GOT3 (cell line): ENCODE measurements around the gene MRPS12.
"Not testable (repeated sequence)": the region's sequence is repeated elsewhere in the genome, so short reads cannot be mapped to it uniquely, and the experiment has no call there.

Source experiments
- DNase-seq: peaks from one replicate; lab custom pipeline; 2025; ENCODE audit warnings: mixed read lengths; lab: John Stamatoyannopoulos, UW

Gene MRPS12

DNA sequence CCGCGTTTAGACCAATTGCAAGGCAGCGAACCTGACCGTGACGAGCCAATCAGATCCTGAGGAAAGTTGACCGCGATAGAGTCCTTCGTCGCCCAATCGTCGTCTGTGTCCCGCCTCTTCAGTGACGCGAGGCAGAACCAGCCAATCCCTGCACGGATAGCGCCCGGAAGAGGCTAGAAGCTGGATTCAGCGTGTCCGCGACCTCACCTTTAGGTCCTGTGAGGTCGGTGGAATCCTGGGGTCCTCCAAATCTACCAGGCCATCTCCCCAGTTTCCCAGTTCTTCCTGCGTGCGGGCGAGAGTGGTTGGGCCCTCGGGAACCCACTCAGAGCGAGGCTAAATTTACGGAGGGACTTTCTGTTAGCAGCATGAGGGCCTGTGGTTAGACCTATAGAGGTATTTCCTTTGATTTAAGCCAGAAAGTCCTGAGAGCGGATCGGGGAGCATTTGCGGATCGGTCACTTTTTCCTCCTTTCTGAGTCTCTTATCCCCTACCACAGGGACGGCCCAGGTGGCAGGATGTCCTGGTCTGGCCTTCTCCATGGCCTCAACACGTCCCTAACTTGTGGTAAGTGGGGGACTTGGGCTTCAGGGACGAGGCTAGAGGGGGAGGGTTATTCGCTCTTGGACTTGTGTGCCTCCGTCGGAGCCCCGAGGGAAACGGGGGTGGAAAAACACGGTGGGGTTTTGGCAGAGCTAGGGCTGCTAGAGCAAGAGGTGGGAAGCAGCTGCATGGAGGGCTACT is at the start of gene MRPS12:
Gene MRPS12 (plus strand): TSS at position 169 of the 745 bp plus-strand sequence. CDS start 351 bp downstream, at position 520.
- DNase-seq: peak; percentile 96

DNA sequence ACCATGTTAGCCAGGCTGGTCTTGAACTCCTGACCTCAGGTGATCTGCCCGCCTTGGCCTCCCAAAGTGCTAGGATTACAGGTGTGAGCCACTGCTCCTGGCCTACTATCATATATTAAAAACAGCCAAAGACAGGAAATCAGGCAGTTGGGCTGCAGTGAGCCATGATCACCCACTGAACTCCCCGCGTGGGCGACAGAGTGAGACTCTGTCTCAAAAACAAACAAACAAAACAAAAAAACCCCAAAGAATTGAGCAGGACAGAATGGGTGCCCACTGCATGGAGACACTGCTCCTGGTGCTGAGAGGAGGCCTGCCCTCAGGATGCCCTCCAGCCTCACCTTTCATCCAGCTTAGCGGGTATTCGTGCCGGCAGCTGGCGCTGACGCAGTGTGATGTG is 47.5 kb upstream of the MRPS12 start:
- DNase-seq: no peak

DNA sequence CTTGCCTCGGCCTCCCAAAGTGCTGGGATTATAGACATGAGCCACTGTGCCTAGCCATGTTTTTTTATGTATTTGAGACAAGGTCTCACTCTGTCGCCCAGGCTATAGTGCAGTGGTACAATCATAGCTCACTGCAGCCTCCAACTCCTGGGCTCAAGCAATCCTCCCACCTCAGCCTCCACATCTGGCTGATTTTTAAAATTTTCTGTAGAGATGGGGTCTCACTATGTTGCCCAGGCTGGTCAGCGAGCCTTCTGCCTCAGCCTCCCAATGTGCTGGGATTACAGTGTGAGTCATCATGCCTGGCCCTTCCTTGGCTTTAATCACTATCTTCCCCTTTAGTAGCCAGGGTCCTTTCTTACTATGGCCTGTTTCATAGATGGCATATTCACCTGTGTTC is 46.1 kb upstream of the MRPS12 start:
- not testable (repeated sequence) for DNase-seq

DNA sequence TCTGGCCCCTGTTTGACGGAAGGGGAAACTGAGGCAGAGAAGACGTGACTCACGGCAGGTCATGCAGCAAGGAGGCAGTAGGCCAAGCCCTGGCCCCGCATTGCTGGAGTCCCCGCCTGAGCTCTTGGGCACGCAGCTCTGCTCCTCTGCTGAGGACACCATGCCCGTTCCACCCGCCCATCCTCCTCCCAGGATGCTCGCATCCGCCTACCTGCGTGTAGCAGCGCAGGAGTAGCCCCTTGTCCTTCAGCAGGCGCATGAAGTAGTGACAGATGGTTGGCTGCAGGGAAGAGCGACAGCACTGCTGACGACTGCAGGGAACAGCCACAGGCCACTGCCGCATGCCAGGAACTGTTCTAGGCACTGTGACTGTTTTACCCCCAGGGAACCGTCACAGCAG is 41.9 kb upstream of the MRPS12 start:
- DNase-seq: no peak

DNA sequence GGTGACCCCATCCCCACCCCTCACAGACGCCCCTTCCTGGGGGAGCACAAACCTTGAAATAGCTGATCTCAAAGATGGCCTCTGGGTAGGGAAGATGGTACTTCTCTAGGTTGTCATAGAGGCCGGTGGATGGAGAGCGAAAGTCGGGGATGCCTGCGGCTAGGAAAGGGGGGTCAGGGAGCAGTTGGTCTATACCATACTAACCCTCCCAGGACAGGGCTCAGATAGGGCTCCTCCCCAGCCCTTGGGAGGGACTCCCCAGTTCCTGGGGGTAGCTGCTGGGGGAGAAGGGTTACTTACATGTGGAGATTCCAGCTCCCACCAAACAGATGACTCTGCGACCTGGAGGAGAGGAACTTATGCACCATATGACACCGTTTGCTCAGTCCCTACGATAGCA is 40.9 kb upstream of the MRPS12 start:
- DNase-seq: no peak

DNA sequence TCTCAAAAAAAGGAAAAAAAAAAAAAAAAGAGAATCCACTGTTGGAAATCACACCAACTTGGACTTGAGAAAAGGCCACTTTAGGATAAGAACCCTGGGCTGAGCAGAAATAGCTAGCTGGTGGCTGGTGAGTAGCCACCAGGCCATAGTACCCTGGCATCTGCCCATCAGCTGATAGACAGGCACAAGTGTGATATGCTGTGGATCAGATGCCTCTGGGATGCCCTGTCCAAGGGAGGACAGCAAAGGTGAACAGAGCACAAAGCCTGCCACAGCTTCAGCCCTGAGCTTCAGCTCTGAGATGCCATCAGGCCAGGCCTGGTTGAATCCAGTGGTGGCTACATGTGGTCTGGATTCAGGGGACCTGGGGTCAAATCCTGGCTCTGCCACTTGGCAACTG is 40.1 kb upstream of the MRPS12 start:
- no peak for DNase-seq

DNA sequence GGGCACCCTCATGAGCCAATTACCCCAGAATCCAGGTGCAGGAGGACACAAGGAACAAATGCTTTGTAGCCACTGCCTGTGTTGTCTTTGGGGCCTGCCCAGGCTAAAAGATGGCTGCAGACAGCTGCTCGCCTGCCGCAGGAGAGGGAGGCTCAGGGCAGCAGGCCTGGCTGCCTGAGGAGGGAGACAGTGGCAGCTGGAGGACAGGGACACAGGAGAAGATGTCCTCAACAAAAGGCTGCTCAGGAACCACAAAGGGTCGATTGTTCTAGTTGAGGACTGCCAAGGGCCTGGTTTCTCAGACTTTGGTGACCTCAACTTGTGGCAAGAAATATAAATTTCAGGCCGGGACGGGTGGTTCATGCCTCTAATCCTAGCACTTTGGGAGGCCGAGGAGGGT is 39.0 kb upstream of the MRPS12 start:
- no peak for DNase-seq

DNA sequence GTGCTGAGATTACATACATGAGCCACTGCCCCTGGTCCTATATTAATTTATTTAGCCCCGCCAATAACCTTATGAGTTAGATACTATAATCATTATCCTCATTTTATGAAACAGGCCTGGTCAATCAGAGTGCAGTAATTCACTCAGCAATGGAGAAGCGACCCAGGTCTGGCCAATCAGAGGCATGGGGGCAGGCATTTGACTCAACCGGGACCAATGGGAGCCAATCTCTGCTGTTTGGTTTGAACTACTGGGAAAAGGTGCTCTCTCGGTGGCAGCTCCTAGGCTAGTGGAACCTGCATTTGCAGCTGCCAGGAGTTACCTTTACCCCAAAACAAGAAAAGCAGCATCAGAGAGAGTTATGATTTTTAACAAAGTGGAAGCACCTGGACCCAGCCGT is 37.9 kb upstream of the MRPS12 start:
- no peak for DNase-seq

DNA sequence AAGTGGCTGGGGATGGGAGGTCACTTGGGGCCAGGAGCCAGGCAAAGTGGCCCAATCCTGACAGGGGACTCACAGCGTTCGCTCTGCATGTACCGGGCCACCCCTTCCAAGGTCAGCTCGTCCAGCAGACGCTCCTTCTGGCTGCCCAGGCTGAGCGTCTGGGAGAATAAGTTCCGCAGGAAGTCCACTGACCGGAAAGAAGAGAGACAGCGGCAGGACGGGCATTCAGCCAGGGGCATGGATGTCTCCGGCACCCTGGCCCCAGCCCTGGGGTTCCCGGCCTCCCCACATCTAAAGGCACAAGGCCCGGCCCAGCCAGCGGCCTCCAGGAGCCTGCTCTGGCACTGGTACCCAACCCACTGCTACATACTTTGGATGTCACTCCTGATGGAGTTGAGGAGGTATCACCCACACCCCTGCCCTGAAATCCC is 37.4 kb upstream of the MRPS12 start:
- no peak for DNase-seq

DNA sequence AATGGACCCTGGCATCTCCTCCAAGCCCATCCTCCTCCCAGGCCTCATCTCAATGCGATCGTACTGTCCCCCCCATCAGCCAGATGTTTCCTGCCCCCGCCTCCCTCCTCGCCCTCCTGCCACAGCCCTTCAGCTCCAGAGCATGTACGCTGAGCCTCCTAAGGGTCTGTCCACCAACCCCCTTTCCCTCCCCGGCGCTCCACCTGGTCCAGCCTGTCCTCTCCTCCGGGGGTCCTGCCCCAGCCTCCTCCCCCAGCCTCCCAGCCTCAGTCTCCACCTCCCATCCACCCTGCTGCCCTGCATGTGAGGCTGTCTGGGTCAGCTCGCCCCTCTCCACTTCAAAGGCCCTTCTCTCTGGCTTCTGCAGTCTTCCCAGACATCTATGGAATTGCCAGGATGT is 35.8 kb upstream of the MRPS12 start:
- DNase-seq: no peak

DNA sequence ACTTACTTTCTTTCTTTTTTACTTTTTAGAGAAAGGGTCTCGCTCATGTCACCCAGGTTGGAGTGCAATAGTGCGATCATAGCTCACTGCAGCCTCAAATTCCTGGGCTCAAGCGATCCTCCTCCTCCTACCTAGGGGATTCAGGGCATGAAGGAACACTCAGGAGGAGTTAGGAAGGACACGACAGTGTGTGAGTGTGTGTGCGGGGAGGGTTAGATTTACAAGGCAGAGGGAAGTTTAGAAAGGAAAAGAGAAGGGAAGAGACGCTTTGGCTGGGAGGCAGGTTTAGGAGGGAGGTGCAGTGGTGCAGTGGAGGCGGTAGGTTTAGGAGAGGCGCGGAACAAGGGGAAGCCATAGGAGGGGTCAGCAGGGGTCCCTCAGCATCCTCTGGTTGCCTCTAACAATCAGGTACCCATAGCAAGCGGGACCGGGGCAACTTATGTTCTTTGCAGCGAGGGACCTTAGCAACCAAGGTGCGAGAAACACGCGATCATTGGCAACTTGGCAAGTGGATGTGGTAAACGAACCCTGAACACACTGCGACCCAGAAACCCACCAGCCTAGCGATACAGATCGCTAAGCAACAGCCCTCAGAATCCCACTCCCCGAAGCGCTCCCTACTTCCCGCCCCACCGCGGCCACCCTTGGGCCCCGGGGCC is 31.8 kb upstream of the MRPS12 start:
- DNase-seq: no peak

DNA sequence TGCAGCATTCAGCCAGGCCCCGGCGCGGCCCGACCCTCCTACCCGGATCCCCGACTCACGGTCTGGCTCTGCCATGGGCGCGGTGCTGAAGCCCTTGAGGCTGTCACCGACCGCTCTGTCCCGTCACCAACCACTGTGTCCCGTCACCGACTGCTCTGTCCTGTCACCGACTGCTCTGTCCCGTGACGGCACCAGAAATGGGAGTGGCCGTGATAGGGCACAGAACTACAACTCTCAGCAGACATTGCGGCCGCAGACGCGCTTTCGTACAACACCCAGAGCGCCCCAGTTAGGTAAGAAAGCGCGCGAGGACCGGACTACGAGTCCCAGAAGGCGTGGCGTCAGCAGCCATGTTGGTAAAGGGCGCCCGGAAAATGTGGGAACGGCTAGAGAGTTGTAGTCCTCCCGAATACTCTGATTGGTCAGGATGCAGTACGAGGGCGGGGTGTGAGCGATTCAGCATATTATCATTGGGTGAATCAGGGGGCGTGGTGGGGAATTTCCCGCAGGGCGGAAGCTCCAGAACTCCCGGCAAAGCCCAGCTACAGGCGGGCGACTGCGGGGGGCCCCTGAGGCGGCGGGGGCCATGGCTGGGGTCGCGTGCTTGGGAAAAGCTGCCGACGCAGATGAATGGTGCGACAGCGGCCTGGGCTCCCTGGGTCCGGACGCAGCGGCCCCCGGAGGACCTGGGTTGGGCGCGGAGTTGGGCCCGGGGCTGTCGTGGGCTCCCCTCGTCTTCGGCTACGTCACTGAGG is 31.1 kb upstream of the MRPS12 start, which contains the start of the genes NFKBIB and SIRT2:
Gene NFKBIB (plus strand): TSS at position 523 of the 755 bp plus-strand sequence. CDS start 64 bp downstream, at position 587.
Gene SIRT2 (minus strand): TSS at position 172 of the 755 bp plus-strand sequence. CDS start 97 bp downstream, at position 75.
- peak; percentile 95 for DNase-seq

DNA sequence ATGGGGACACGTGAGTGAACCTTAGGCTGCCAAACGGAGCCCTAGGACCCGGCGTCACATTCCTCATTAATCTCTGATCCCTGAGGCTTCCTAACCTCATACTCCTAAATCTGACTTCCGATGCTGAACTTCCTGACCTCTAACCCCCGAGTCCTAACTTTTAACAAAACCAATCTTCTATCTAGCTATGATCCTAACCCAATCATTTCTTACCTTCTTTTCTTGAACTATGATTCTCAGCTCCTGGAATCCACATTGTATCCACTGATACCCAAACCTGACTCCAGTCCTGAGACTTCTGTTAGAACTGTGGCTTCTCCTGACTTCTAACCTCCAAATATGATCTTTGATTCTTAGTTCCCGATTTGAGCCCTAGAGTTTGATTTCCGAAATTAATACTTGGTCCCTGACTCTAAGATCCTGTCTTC is 30.5 kb upstream of the MRPS12 start:
- no peak for DNase-seq

DNA sequence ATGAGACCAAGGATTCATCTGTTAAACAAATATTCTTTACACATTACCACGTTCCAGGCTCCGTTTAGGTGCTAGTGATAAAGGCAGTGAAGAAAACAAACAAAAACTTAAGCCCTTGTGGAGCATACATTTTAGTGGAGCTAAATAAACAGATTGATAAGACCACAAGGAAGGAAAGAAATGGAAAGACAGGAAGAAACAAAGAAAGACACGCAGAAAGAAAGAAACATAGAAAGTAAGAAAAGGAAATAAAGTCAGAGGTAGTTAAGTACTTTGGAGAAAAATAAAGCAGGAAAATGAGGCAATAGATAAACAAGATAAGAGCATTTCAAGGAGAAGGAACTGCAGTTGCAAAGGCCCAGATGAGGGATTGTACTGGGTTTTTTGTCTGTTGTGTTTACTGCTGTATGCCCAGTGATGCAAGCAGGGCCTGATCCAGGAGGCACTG is 30.0 kb upstream of the MRPS12 start:
- DNase-seq: no peak

DNA sequence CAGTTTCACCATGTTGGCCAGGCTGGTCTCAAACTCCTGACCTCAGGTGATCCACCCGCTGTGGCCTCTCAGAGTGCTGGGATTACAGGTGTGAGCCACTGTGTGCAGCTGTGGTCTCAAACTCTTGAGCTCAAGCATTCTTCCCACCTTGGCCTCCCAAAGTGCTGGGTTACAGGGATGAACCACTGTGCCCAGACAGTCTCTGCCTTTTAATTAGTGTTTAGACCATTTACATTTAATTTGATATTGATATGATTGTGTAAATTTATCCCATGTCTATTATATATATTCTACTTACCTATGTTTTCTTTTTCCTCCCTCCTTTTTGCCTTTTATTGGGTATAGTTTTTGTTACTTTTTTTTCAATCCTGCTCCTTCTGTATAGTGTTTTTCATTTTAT is 29.1 kb upstream of the MRPS12 start:
- no peak for DNase-seq

DNA sequence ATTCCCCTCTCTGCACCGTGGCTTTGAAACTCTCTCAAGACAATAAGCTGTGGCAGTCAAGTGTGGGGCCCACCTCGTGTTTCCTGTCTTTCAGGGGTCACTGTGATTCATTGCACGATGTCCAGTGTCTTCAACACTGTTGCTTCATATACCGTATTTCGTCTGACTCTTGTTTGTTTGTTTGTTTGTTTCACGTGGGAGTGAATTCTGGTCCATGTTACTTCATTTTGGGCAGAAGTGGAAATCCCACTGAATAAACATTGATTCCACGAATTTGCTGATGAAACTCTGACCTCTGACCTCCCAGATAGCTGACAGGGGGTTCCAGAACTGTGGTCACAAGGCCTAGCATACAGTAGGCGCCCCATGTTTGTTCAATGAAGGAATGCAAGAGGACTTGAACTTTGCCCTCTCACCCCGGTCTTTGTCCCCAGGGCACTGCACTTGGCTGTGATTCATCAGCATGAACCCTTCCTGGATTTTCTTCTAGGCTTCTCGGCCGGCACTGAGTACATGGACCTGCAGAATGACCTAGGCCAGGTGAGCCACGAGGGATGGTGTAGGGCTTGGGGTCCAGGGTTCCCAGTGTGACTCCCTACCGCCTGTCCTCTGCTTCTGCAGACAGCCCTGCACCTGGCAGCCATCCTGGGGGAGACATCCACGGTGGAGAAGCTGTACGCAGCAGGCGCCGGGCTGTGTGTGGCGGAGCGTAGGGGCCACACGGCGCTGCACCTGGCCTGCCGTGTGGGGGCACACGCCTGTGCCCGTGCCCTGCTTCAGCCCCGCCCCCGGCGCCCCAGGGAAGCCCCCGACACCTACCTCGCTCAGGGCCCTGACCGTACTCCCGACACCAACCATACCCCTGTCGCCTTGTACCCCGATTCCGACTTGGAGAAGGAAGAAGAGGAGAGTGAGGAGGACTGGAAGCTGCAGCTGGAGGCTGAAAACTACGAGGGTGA is 25.9 kb upstream of the MRPS12 start:
- no peak for DNase-seq

DNA sequence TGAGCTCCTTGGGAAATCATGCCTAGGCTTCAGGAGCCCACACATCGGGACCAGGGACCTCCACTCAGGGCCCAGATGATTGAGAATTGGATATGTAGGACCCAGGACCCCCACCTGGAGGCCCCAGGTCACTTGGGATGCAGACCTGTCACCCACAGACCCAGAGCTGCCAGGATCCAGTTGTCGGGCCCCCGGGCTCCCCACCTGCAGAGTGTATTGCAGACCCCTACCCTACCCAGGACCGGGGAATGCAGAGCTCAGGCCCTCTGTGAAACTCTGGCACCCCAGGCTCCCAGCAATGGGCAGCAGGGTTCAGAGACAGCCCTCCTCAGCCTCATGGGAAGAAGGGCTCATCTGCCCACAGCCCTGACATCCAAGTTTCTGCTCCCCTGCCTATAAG is 25.1 kb upstream of the MRPS12 start:
- DNase-seq: no peak

DNA sequence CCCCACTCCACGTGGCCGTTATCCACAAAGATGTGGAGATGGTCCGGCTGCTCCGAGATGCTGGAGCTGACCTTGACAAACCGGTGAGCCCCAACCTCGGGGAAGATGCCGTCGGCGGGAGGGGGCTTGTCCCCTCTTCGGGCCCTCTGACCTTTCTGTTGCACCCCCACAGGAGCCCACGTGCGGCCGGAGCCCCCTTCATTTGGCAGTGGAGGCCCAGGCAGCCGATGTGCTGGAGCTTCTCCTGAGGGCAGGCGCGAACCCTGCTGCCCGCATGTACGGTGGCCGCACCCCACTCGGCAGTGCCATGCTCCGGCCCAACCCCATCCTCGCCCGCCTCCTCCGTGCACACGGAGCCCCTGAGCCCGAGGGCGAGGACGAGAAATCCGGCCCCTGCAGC is 23.5 kb upstream of the MRPS12 start:
- DNase-seq: no peak

DNA sequence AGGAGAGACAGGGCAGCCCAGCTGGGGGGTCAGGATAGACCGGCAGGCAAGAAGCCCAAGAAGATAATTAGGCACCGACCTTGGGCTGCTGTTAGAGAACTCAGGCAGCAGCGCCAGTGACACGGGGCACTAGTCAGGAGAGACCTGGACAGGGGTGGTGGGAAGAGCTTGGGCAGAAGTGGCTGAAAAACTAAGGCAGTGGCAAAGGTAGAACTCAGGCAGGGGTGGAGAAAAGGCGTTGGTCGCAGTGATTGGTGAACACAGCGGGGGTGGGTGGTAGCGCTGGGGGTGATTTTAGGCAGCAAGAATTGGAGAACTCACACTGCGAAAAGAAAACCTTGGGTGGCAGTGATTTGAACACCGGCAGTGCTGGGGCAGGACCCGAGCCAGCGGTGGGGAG is 23.1 kb upstream of the MRPS12 start:
- no peak for DNase-seq

DNA sequence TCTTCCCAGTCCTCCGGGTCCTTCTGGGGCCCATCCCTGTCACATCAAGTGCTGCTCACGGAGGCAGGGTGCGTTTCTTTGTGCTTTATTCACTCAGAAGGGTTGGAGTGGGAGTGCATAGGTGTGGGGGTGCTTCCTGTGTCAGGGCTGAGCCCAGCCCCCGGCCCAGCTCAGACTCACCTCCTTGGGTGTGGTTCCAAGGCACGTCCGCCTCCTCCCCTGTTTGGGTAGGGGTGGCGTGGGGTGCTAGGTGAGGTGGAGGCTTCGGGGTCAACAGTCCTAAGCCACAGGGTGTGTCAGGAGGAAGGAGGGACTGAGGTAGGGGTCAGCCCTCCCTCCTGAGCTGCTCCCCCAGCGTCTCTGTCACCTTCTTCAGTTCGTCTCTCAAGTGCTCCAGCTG is 21.8 kb upstream of the MRPS12 start:
- DNase-seq: no peak

DNA sequence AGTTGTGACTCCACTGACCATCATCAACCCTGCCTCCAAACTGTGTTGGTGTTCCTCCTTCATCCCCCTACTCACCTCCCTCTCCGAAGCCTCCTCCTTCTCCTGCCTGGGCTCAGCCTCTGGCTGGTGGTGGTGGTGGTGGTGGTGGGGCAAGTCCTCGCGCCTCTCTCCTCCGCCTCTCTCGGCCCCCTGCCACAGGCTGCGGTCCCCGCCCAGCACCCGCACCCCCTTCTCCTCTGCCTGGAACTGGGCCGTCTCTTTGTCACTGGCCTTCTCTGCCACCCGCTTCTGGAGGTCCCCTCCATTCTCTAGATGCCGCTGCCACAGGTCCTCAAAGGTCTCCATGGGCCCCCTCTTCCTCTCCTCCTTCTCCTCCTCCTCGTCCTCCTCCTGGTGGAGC is 20.3 kb upstream of the MRPS12 start:
- no peak for DNase-seq
